Measurements from ENCODE around the gene HOXA4. TPM values are rescaled to one million over a fixed set of nuclear protein-coding genes. Genes with fewer than 3 reads are reported as not detected.

HOXA4 gene
- polyA plus RNA-seq, 4 donors = 22.0 to 26.2 (median 23.3) TPM

DNA sequence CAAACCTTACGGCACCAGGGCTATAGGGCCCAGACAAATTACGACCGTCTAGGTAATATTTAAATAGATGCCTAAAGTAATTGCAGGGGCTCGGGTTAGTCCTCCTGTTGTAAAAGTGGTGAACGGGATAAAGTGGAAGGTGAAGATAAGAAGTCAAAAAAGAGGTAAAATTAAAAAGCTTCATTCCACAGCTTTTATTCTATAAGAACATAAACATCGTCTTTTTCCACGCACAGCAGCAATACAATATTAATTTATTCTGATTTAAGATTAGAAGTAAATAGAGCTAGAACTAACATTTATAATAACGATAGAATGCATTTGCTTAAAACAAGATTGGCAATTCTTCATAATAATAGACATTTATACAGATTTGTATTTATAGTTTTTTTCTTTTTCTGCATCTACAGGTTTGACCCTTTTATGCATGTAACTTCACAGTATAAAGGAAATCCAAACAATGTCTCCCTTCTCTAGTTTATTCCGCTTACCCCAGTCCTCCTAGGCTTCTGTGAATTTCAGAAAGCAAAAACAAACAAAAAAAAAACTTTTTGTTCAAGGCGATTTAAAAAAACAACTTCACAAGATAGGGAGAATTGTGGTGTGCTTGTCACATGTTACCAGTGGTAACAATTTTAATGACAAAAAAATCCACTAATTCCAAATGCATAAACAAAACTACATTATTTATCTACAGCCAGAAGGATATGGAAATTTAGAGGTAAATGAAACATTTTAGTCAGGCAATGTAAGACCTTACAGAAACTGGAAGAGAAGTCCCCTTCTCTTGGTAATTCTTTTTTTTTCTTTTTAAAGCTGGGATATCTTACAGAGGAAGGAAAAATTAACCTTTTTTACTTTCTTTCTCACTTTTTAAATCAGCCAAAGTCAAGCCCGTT, 40.1 kb upstream of the HOXA4 start:
- DNase-seq (ENCODE audit: low read depth in 4 of 4, low spot score in 3 of 4) = no peak

DNA sequence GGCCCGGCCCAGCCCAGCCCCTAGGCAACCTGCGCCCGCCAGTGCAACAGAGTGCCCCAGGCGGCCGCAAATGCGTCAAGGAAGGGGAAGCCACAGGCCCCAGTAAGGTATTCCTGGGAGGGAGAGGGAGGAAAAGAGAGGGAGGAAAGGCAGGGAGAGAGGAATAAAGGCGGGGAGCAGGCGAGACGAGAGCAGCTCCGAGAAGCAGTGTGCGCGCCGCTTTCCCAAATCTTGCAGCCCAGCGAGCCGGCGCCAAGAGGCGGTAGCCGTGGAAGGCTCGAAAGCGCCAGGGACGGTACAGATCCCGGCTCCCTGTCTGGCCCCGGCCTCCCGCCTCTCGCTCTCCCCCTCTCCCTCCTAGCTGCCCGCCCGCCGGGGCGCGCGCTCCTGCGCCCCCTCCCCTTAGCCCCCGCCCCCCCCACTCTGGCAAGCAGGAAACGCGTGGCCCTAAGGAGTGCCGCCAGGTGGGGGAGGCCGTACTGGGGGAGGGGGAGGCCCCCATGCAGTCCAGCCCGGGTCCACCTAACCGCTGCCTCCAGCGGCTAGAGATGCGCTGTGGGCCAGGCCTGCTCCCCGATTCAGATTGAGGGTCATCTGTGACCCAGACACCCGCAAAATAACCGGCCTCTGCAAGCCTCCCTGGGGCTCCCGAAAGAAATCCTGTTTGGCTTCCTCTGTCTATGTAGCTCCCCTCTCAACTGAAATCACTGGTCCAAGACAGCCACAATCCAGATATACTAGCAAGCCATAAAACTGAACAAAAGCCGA, 39.3 kb upstream of the HOXA4 start:
- no peak for DNase-seq (ENCODE audit: low read depth in 4 of 4, low spot score in 3 of 4)

GRCh38 chr7:27168265-27168947, 37.8 kb upstream of the HOXA4 start:
- no peak for DNase-seq (ENCODE audit: low read depth in 4 of 4, low spot score in 3 of 4)

GRCh38 chr7:27167916-27168264, 37.3 kb upstream of the HOXA4 start:
- DNase-seq (ENCODE audit: low read depth in 4 of 4, low spot score in 3 of 4) = no peak

- no peak for DNase-seq (ENCODE audit: low read depth in 4 of 4, low spot score in 3 of 4)
These were observed 36.3 kb upstream of the HOXA4 start for GRCh38 chr7:27166531-27167505.

DNA sequence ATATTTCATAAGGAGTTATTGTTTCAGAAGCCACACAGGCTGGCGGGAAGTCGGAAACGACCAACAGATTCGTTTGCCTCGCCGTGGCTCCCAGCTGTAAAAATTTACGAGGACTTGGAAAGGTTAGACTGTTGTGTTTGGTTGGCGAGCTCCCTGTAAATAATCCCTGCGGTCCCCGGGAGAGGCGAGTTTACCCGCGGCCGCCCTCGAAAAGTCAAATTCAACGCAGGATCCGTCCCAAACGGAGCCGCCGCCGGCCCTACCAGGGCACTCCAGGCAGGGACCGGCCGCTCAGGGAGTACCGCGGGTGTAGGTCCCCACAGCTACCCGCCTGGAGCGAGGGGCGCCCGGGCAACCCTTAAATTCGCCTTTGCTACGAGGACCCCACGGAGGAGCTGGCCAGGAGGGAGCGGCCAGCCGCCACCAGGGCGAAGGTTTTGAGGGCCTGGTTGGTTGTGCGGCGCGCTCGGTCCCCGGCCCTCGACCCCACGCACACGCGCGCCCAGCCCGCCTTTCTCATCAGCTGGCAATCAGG, 35.5 kb upstream of the HOXA4 start:
- peak in 2 of 4 donors; percentile 81 to 86 for DNase-seq (ENCODE audit: low read depth in 4 of 4, low spot score in 3 of 4)

- DNase-seq (ENCODE audit: low read depth in 4 of 4, low spot score in 3 of 4) = peak; percentile 88 to 89 (median 88)
These were observed 34.8 kb upstream of the HOXA4 start, which contains the start of gene HOXA9 for GRCh38 chr7:27165089-27165995. HOXA9 (minus strand) TSS chr7:27165537; CDS start chr7:27165457, 80 bp downstream.

- no peak for DNase-seq (ENCODE audit: low read depth in 4 of 4, low spot score in 3 of 4)
These were observed 34.0 kb upstream of the HOXA4 start for GRCh38 chr7:27164367-27165088.

DNA sequence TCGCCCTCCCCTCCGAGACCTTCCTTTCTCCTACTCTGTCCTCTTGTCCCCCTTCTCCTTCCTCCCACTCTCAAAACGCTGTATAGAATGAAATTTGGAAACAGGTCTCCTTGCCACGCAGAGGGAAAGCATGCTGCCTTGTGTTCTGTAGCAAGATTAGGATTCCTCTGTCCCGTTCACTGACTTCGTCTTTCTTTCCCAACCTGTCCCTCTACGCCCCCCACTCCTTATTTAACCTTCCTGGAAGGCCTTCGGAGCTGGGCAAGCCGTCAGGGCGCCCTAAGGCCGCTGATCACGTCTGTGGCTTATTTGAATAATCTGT, 33.4 kb upstream of the HOXA4 start:
- no peak for DNase-seq (ENCODE audit: low read depth in 4 of 4, low spot score in 3 of 4)

DNA sequence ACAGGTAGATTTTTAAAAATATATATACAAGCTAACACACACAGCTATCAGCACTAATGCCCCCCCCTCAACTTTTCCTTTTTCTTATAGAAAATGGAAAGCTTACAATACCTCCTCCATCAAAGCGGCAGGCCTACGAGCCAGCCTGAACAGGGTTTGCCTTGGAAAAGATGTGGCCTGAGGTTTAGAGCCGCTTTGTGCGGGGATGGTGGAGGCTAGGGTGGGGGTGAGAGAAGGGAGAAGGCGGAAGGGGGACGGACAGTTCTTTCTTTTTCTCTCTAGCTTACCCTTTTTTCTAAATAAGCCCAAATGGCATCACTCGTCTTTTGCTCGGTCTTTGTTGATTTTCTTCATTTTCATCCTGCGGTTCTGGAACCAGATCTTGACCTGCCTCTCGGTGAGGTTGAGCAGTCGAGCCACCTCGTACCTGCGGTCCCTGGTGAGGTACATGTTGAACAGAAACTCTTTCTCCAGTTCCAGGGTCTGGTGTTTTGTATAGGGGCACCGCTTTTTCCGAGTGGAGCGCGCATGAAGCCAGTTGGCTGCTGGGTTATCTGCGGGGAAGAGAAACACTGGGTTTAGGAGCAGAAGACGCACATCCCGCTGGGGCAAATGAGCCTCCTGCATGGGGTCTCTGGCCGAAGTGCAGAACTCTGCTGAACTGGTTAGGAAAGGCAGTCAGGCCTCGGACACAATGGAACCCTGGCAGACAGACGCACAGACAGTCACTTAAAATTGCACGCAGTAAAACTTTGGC, 32.9 kb upstream of the HOXA4 start:
- DNase-seq (ENCODE audit: low read depth in 4 of 4, low spot score in 3 of 4) = no peak

GRCh38 chr7:27162561-27163287, 32.2 kb upstream of the HOXA4 start:
- no peak for DNase-seq (ENCODE audit: low read depth in 4 of 4, low spot score in 3 of 4)

DNA sequence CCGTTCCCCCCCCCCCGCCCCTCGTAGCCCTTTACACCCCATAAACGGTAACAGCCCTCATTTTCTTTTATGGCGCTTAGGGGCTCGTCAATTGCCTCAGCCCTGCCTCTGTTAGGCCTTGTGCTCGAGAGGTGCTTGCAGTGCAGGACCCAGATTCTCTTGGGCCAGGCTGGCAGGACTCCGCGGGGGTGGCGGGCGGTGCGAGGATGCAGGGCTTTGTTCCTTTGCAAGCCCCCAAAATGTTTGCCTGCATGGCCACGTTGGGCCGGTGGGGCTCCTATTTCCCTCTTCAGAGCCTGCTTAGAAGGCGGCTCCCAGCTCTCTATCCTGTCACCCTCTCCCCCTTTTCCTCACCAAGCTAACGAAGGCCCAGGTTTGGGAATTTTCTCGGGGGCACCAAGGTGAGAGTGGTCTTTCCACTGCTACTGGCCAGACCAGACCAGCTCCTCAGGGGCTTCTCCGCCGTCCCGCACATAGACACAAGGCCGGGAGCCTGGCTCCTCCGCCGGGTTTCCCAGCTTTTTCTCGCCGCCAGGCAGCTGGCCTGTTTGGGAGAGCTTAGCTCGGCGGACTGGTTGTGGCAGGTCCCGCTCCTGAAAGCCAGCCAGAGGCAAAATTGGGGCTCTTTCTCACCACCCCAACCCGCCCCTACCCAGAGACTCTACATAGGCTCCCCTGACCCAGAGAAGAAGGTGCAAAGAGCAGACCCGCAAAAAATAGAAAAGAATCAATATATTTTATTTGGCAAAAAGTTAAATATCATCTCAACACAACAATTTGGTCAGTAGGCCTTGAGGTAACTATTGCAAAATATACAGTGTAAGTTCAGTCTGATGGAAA, 31.4 kb upstream of the HOXA4 start:
- no peak for DNase-seq (ENCODE audit: low read depth in 4 of 4, low spot score in 3 of 4)

DNA sequence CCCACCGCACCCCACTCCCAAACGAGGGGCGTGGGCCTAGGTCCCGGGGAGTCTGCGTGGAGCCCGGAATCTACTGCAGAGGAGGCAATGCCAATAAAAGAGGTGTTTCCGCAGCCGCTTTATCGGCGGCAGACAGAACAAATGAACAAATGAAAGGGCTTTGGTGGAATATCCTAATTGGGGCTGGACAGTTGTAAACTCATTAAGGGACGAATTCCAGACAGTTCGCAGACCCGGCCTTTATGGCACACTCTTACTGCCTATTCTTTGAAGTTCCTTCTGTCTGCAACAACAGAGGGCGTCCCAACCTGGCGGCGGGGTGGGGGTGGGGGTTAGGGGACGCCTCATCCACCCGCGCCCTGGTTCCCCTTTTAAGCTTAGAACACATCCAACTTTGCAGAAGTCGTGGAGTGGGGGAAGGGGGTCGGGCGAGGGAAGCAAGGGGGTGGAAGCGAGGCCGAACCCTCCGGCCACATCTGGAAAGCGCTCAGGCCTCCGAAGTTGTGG, 30.7 kb upstream of the HOXA4 start:
- no peak for DNase-seq (ENCODE audit: low read depth in 4 of 4, low spot score in 3 of 4)

- peak in 3 of 4 donors; percentile 86 to 93 (median 86) for DNase-seq (ENCODE audit: low read depth in 4 of 4, low spot score in 3 of 4)
These were observed 30.1 kb upstream of the HOXA4 start for GRCh38 chr7:27160546-27161213.

- DNase-seq (ENCODE audit: low read depth in 4 of 4, low spot score in 3 of 4) = no peak
These were observed 29.6 kb upstream of the HOXA4 start for GRCh38 chr7:27160145-27160545.
